ENCODE results near the gene LNX1. TPM values are rescaled to one million over a fixed set of nuclear protein-coding genes. Genes with fewer than 3 reads are reported as not detected.

The LNX1 gene
- total and polyA plus RNA-seq, 2 of the 8 experiments (the other 6 are each of a cell fraction or from before 2014, with no cell fraction given) = 2.7 to 3.8 TPM

DNA sequence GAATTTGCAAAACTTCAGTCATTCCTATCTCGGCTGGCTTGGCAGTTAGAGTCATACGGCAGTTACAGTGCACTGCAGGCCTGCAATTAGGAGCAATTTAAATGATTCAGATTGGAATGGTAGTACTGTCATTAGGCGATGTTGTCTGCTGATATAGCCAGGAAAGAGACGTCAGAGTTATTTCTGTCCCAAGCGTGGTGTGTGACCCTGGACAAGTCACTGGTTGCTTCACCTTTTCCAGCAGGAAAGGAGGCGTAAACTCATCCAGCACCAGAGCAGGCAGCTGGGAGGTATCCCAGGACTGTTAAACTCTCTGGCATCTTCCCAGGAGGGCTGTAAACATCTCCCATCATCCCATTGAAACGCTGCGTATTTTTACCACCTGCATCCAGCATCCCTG lies 836 bp upstream of the LNX1 start (continued):
- TF ChIP-seq SIN3A (conservative IDR thresholded peaks at IDR 0.05 in 1 of 2, IDR thresholded peaks at IDR 0.05 in 1 of 2; ENCODE audit: low read depth in 1 of 2, low read length in 2 of 2) (no peak), CTBP2 (IDR thresholded peaks at IDR 0.05; ENCODE audit: borderline replicate concordance, insufficient read depth, insufficient read length, low read length) (no peak), CHD1 (IDR thresholded peaks at IDR 0.05; ENCODE audit: low read depth, low read length) (no peak), KDM1A (IDR thresholded peaks at IDR 0.05; ENCODE audit: borderline replicate concordance, low read length) (no peak), MAFK (IDR thresholded peaks at IDR 0.05; ENCODE audit: low read depth, low read length) (no peak)
- TF ChIP-seq, protein P1, sequence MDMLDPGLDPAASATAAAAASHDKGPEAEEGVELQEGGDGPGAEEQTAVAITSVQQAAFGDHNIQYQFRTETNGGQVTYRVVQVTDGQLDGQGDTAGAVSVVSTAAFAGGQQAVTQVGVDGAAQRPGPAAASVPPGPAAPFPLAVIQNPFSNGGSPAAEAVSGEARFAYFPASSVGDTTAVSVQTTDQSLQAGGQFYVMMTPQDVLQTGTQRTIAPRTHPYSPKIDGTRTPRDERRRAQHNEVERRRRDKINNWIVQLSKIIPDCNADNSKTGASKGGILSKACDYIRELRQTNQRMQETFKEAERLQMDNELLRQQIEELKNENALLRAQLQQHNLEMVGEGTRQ (IDR thresholded peaks at IDR 0.05; ENCODE audit: low read length) = no peak

All from H1 (cell line).